Stomach smooth muscle (tissue), 2 donors: ENCODE data around the gene LDAH.
A peak's percentile ranks its signal among the peaks of the same experiment; 100 is the strongest.

ENCODE experiments used
- H3K27ac ChIP-seq: one replicate; pipeline ENCODE4 v1.7.0; 2013; ENCODE audit warnings: mild to moderate bottlenecking, low read length, inconsistent platforms
- H3K27me3 ChIP-seq, 2 donors: one replicate each; pipeline ENCODE4 v1.7.0; 2013; ENCODE audit warnings: low read length in 2 of 2; ENCODE audit not compliant: insufficient read depth in 2 of 2, control insufficient read depth in 1 of 2
- H3K36me3 ChIP-seq, 2 donors: one replicate each; pipeline ENCODE4 v1.7.0; 2013; ENCODE audit warnings: low read length in 2 of 2; ENCODE audit not compliant: control insufficient read depth in 2 of 2, insufficient read depth in 2 of 2
- H3K4me1 ChIP-seq: one replicate; pipeline ENCODE4 v1.7.0; 2013; ENCODE audit warnings: low read length; ENCODE audit not compliant: control insufficient read depth, insufficient read depth
- H3K4me3 ChIP-seq, 2 donors: one replicate each; pipeline ENCODE4 v1.7.0; 2013; ENCODE audit warnings: low read length in 2 of 2
- H3K9ac ChIP-seq, 2 donors: one replicate each; pipeline ENCODE4 v1.7.0; 2013; ENCODE audit warnings: low read length in 2 of 2, mild to moderate bottlenecking in 1 of 2
- H3K9me3 ChIP-seq, 2 donors: one replicate each; pipeline ENCODE4 v1.7.0; 2013; ENCODE audit warnings: low read length in 2 of 2; ENCODE audit not compliant: control insufficient read depth in 2 of 2
- donor health status: healthy.
- donor health status: Pancreatic carcinoma.

Gene LDAH

DNA sequence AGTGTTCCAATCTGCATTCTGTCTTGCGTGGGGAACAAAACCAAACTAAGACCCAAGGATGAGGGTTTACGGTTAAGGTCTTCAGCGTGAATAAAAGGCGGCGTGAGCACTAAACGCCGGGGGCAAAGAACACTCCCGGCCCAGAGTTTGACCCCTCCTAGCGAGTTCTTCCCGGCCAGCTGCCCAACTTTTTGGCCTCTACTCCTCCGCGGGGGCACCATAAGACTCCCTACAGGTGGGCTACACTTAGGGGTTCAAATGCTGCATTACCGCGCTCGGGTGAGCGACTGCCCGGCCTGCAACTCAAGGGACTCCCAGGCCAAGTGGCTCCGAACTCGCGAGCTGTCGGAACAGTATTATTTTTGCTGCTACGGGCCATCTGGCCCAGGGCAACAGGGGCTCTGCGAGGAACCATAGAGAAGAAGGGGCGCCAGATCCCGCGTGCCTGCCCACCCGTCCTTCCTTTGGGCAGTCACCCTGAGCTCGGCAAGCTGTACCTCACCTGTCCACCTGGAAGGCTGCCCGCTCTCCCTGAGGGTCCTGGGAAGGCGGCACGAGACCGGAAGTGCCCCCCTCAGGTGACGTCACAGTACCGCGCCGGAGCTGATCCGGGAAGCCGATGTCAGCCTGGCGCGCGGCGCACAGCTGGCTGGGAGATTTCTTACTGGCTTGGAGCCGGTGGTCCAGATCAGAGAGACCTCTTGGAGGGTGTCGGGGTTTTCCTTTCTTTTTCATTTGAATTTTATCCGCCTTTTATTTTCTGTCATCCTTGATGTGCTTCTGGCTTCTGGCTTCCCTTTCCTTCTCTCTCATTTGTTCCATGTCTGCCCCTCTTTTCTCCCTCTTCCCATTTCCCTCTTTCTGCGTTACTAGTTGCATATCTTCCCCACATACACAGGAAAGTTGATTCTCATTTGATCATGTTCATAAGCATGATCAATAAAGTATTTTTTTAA is at the start of gene LDAH:
Gene LDAH (minus strand): TSS at position 567 of the 956 bp plus-strand sequence. CDS start 21,638 bp downstream, outside the sequence.
- Histone ChIP-seq H3K4me1 (no peaks in the 10 kb centered on the region), H3K27me3 (no peaks in the 10 kb centered on the region), H3K9me3 (no peaks in the 10 kb centered on the region), H3K27ac (peak within 1 kb of the TSS; percentile 88), H3K9ac (peak within 1 kb of the TSS; percentile 95), H3K4me3 (peak within 1 kb of the TSS; percentile 81 to 99), H3K36me3 (no peaks in the 10 kb centered on the region)

DNA sequence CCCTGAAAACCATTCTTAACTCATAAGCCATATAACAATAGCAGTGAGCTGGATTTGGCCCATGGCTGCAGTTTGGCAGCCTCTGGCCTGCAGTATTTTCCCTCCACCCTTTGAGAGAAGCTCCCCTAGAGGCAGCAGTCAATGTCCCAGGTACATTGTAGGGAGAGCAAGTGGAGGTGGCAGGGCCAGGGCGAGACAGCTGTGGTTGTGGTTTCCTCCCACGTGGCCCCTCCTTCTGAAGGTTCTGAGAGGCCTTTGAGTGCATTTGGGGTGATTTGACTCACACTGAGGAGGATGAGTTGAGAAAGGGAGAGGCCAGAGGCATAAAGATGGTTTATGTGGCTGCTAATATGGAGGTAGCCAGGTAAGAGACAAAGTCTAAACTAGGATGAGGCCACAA is 45.5 kb upstream of the LDAH start:
- Histone ChIP-seq H3K9ac (no peak overlapping the region), H3K4me3 (no peak overlapping the region), H3K27me3 (no peaks in the 10 kb centered on the region), H3K9me3 (no peaks in the 10 kb centered on the region), H3K36me3 (no peaks in the 10 kb centered on the region), H3K4me1 (no peaks in the 10 kb centered on the region), H3K27ac (no peak overlapping the region)

DNA sequence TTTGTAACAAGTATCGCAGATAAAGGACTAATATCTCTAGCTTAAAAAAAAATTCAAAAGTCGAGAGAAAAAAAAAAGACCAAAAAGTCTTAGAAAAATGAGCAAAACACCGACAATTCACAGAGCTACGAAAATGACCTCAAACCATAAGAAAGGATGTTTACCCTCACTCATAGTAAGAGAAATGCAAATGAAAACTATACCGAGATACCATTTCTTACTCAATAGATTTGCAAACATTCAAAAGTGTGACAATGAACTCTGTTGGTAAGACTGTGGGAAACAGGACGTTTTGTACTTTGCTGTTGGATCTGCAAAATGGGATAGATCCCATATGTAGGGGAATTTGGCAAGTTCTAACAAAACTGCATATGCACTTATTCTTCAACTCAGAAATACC is 39.9 kb upstream of the LDAH start:
- H3K36me3 ChIP-seq: no peaks in the 10 kb centered on the region
- no peak overlapping the region for H3K27ac ChIP-seq
- no peaks in the 10 kb centered on the region for H3K27me3 ChIP-seq
- H3K4me3 ChIP-seq: no peak overlapping the region
- no peaks in the 10 kb centered on the region for H3K4me1 ChIP-seq
- H3K9ac ChIP-seq: no peak overlapping the region
- no peaks in the 10 kb centered on the region for H3K9me3 ChIP-seq

DNA sequence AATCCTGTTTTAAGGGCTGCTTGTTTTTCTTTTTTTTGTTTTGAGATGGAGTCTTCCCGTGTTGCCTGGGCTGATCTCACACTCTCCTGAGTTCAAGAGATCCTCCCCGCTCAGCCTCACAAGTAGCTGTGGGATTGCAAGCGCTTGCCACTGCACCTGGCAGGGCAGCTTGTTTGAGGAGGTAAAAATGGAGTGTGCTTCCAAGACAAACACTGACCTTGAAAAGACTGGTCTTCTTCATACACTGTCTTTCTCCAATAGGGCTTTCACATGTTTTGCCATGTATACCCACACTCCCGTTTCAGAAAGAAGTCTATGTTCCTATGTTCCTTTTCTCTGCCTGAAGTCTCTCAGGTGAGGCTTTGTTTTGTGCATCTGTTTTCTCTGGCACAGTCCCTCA is 32.6 kb upstream of the LDAH start:
- Histone ChIP-seq H3K4me1 (no peaks in the 10 kb centered on the region), H3K36me3 (no peaks in the 10 kb centered on the region), H3K4me3 (no peak overlapping the region), H3K27me3 (no peaks in the 10 kb centered on the region), H3K9me3 (no peaks in the 10 kb centered on the region), H3K9ac (no peak overlapping the region), H3K27ac (no peak overlapping the region)

DNA sequence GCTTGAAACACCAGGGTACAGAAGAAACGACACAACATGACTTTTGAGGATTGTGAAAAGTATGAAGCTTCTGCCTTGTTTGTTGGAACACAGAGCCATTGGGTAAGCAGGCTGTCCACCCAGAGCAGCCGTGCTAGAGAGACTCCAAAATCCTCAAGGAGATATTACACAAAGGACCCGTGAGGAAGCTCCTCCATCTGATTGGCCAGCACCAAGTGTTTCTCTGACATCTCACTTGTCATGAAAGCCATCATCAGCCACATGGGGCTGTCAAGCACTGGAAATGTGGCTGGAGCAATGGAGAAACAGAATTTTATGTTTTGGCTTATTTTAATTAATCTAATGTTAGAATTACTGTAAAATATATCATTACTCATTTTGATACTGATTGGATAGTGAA is 29.8 kb upstream of the LDAH start:
- no peaks in the 10 kb centered on the region for H3K36me3 ChIP-seq
- H3K27me3 ChIP-seq: peaks cover 0 to 2% of the 10 kb centered on the region in 2 donors
- H3K4me1 ChIP-seq: no peaks in the 10 kb centered on the region
- no peak overlapping the region for H3K4me3 ChIP-seq
- no peak overlapping the region for H3K27ac ChIP-seq
- no peak overlapping the region for H3K9ac ChIP-seq
- H3K9me3 ChIP-seq: no peaks in the 10 kb centered on the region

DNA sequence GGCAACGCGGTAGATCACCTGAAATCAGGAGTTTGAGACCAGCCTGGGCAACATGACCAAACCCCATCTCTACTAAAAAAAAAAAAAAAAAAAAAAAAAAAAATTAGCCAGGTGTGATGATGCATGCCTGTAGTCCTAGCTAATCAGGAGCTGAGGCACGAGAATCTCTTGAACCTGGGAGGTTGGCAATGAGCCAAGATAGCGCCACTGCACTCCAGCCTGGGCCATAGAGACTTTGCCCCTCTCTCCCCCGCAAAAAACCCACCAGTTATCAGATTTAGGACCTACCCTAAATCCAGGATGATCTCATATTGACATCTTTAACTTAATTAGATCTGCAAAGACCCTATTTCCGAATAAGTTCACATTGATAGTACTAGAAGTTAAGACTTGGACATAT is 29.2 kb upstream of the LDAH start:
- Histone ChIP-seq H3K27me3 (peaks cover 0 to 2% of the 10 kb centered on the region in 2 donors), H3K27ac (no peak overlapping the region), H3K4me1 (no peaks in the 10 kb centered on the region), H3K36me3 (no peaks in the 10 kb centered on the region), H3K9me3 (no peaks in the 10 kb centered on the region), H3K9ac (no peak overlapping the region), H3K4me3 (no peak overlapping the region)

DNA sequence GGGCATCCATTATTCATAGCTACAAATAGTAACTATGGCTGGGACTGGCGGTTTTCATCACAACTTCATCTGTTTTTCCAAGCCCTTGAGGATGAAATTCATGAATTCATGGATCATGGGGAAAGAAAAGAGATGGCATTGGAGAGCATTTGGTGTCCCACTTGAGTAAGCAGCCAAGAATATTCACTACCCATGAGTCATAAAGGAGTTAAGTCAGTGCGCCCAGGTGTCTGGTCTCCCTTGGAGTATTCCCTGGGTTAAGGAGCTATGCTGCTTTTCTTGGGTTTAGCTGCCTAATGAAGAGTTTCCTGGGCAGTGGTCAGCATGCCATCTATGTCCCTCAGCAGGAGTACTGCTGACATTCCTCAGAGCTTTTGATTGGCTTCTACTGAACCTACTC is 21.3 kb upstream of the LDAH start:
- H3K27ac ChIP-seq: no peak overlapping the region
- no peaks in the 10 kb centered on the region for H3K36me3 ChIP-seq
- H3K4me3 ChIP-seq: no peak overlapping the region
- no peak overlapping the region for H3K9ac ChIP-seq
- H3K4me1 ChIP-seq: no peaks in the 10 kb centered on the region
- H3K27me3 ChIP-seq: peaks cover 4 to 9% of the 10 kb centered on the region in 2 donors
- H3K9me3 ChIP-seq: peaks cover 0 to under 1% of the 10 kb centered on the region in 2 donors

DNA sequence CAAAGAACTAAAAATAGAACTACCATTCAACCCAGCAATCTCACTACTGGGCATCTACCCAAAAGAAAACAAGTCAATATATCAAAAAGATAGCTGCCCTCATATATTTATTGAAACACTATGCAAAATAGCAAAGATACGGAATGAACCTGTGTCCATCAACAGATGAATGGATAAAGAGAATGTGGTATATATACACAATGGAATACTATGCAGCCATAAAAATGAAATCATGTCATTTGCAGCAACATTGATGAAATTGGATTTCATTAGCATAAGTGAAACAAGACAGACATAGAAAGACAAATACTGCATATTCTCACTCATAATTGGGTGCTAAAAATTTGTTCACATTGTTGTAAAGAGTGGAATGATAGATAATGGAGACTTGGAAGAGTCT is 16.2 kb upstream of the LDAH start:
- Histone ChIP-seq H3K27ac (no peak overlapping the region), H3K36me3 (no peaks in the 10 kb centered on the region), H3K9ac (no peak overlapping the region), H3K27me3 (peaks cover 8 to 9% of the 10 kb centered on the region in 2 donors), H3K4me1 (no peaks in the 10 kb centered on the region), H3K9me3 (peaks cover 0 to 3% of the 10 kb centered on the region in 2 donors), H3K4me3 (no peak overlapping the region)

DNA sequence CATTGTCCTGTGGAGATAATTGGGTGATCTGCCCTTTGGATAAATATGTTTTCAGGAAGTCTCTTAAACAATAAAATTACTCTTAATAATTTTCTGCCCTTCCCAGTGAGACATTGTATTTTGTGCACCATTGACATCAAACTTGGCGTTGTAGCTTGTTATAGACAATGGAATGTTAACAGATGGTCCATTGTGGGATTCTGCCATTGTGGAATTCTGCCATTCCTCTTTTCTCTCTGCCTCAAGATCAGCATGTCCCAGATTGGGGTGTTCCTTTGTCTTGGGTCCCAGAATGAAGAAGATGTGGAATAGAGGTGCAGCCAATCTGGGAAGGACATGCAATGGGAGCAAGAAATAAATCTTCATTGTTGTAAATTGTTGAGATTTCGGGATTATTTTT is 15.1 kb upstream of the LDAH start:
- H3K9me3 ChIP-seq: peaks cover 0 to 3% of the 10 kb centered on the region in 2 donors
- H3K27me3 ChIP-seq: peaks cover 5 to 8% of the 10 kb centered on the region in 2 donors
- H3K9ac ChIP-seq: no peak overlapping the region
- no peak overlapping the region for H3K4me3 ChIP-seq
- H3K4me1 ChIP-seq: no peaks in the 10 kb centered on the region
- no peak overlapping the region for H3K27ac ChIP-seq
- no peaks in the 10 kb centered on the region for H3K36me3 ChIP-seq

DNA sequence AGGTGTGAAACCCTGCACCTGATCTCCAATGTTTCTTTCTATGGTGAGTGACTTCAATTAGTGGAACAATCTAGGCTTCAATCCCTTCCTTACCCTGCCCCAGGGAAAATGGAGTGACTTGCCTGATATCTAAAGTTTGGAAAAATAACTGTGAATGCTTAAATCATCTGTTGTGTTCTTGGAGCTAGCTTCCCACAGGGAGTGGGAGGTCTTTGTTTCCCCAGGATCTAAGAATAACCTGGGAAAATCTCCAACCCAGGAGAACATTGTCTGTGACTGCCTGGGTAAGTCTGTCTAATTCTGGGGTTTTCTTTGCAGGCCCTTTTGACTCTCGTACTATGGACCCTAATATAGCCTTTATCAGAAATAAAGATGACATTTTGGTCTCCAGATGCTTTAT is 13.6 kb upstream of the LDAH start:
- no peak overlapping the region for H3K4me3 ChIP-seq
- H3K9ac ChIP-seq: no peak overlapping the region
- H3K27me3 ChIP-seq: peaks cover 0 to 8% of the 10 kb centered on the region in 2 donors
- no peaks in the 10 kb centered on the region for H3K4me1 ChIP-seq
- H3K9me3 ChIP-seq: peaks cover 0 to 3% of the 10 kb centered on the region in 2 donors
- no peaks in the 10 kb centered on the region for H3K36me3 ChIP-seq
- no peak overlapping the region for H3K27ac ChIP-seq

DNA sequence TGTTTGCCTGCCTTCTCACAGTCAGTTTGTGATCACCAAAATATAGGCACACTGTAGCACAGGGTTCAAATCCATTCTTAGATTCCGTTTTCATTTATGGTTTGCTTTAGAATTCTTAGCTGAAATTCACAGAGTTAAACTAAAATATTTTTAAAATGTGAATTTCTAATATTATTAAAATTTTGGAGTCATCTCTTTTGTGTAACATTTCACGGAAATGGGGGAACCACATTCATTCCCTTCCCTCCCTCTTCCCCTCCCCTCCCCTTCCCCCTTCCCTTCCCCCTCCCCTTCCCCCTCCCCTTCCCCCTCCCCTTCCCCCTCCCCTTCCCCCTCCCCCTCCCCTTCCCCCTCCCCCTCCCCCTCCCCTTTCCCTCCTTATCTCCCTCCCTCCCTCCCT is 11.4 kb upstream of the LDAH start:
- Histone ChIP-seq H3K9me3 (peaks cover 0 to 2% of the 10 kb centered on the region in 2 donors), H3K36me3 (no peaks in the 10 kb centered on the region), H3K27ac (no peak overlapping the region), H3K4me1 (no peaks in the 10 kb centered on the region), H3K9ac (no peak overlapping the region), H3K27me3 (peaks cover 3 to 9% of the 10 kb centered on the region in 2 donors), H3K4me3 (no peak overlapping the region)
